ENCODE measurements around the gene SLC13A2. TPM values are rescaled to one million over a fixed set of nuclear protein-coding genes. Genes with fewer than 3 reads are reported as not detected.

The SLC13A2 gene
- total RNA-seq, 4 donors from 2014 or later = 49.7 to 95.0 (median 50.3) TPM; not detected in 1

GRCh38 chr17:28492352-28493310 lies 19.2 kb downstream of the SLC13A2 start:
- no peak for DNase-seq
- in situ Hi-C loops (cut with MboI; ENCODE audit: low pct_ligation_motif_present in 1 of 4, low pct_unique_long_range_greater_than_20kb in 1 of 4, low sequenced_read_pairs in 3 of 4) = loop anchor here in 2 of 4 donors (10.0 kb wide), 1 partner anchor 122 kb away; the partner anchor contains the start of gene RSKR (in 2 of the 2)
- 74 to 79% methylated on average over 4 of the region's 4 CpGs for WGBS, 2 donors (ENCODE audit: low coverage in 1 of 2)
- Histone ChIP-seq H3K27me3 (no peaks in the 10 kb centered on the region), H3K36me3 (no peaks in the 10 kb centered on the region), H3K4me1 (peaks cover 0 to 8% (median 3%) of the 10 kb centered on the region in 4 donors), H3K9me3 (no peaks in the 10 kb centered on the region), H3K4me3 (no peak overlapping the region), H3K27ac (no peak overlapping the region)
- intact Hi-C loops (cut with DNase I; ENCODE audit: low total_unique reads) = loop anchor here (5.0 kb wide), 1 partner anchor 120 kb away; the partner anchor contains the start of gene RSKR
- TF ChIP-seq POLR2AphosphoS5 (IDR thresholded peaks at IDR 0.05) (no peak), POLR2A (IDR thresholded peaks at IDR 0.05) (no peak), CTCF (IDR thresholded peaks at IDR 0.05) (no peak), EP300 (IDR thresholded peaks at IDR 0.05; ENCODE audit: low read depth) (no peak)

GRCh38 chr17:28493460-28493859 lies 20.0 kb downstream of the SLC13A2 start:
- TF ChIP-seq CTCF (IDR thresholded peaks at IDR 0.05) = no peak
- TF ChIP-seq EP300 (IDR thresholded peaks at IDR 0.05; ENCODE audit: low read depth) = no peak
- TF ChIP-seq POLR2A (IDR thresholded peaks at IDR 0.05) = no peak
- TF ChIP-seq POLR2AphosphoS5 (IDR thresholded peaks at IDR 0.05) = no peak
- DNase-seq = no peak
- in situ Hi-C loops (cut with MboI; ENCODE audit: low pct_ligation_motif_present in 1 of 4, low pct_unique_long_range_greater_than_20kb in 1 of 4, low sequenced_read_pairs in 3 of 4) = loop anchor here in 2 of 4 donors (10.0 kb wide), 1 partner anchor 121 kb away; the partner anchor contains the start of gene RSKR (in 2 of the 2)
- H3K4me3 ChIP-seq = no peak overlapping the region
- intact Hi-C loops (cut with DNase I; ENCODE audit: low total_unique reads) = loop anchor here (5.0 kb wide), 1 partner anchor 119 kb away; the partner anchor contains the start of gene RSKR
- peaks cover 0 to 8% (median 0%) of the 10 kb centered on the region in 4 donors for H3K4me1 ChIP-seq
- no peaks in the 10 kb centered on the region for H3K27me3 ChIP-seq
- H3K36me3 ChIP-seq = no peaks in the 10 kb centered on the region
- no peaks in the 10 kb centered on the region for H3K9me3 ChIP-seq
- WGBS, 2 donors (ENCODE audit: low coverage in 1 of 2) = 69% methylated on average over 9 of the region's 9 CpGs; no CpG with 5 or more reads in 1 of the 2 donors
- H3K27ac ChIP-seq = no peak overlapping the region

GRCh38 chr17:28494445-28495188 lies 21.2 kb downstream of the SLC13A2 start:
- TF ChIP-seq POLR2AphosphoS5 (IDR thresholded peaks at IDR 0.05) = no peak
- peak; percentile 83 to 90 (median 89) for TF ChIP-seq CTCF (IDR thresholded peaks at IDR 0.05)
- H3K4me1 ChIP-seq = peaks cover 0 to 10% (median 8%) of the 10 kb centered on the region in 4 donors
- intact Hi-C loops (cut with DNase I; ENCODE audit: low total_unique reads) (loop anchor here (5.0 kb wide), 1 partner anchor 118 kb away; the partner anchor contains the start of gene RSKR), in situ Hi-C loops (cut with MboI; ENCODE audit: low pct_ligation_motif_present in 1 of 4, low pct_unique_long_range_greater_than_20kb in 1 of 4, low sequenced_read_pairs in 3 of 4) (loop anchor here in 2 of 4 donors (5.0 to 10.0 kb wide), 2 partner anchors 38 to 120 kb away; partner anchors contain the start of gene RSKR (in 2 of the 2))
- DNase-seq = peak; percentile 79
- 49% methylated on average over 11 of the region's 15 CpGs; no CpG with 5 or more reads in 1 of the 2 donors for WGBS, 2 donors (ENCODE audit: low coverage in 1 of 2)
- H3K27ac ChIP-seq = no peak overlapping the region
- no peaks in the 10 kb centered on the region for H3K27me3 ChIP-seq
- no peak overlapping the region for H3K4me3 ChIP-seq
- no peaks in the 10 kb centered on the region for H3K36me3 ChIP-seq
- H3K9me3 ChIP-seq = no peaks in the 10 kb centered on the region
